Measurements from ENCODE around the gene PDLIM4.
A peak's percentile ranks its signal among the peaks of the same experiment; 100 is the strongest.

Gene PDLIM4

DNA sequence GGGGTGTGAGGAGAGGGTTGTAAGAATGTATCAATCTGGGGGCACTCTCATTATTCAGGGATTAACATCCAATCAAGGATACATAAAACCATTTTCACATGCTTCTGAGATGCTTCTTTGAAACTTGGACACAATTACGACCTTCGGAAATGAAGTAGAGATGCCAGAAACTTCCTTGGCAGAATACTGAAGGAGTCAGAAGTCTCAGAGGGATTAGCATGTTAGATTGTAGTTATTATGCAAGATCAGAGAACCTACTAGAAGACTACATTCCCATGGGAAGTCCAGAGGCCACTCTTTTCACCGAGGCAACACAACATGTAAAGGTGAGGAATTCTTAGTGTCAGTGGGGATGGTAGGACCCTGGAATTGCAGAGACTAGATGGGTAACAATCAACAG is 31.6 kb downstream of the PDLIM4 start:
- no peak overlapping the region for H3K27ac Mint-ChIP-seq
- H3K4me3 Mint-ChIP-seq: no peak overlapping the region
- peaks cover 3% of the 10 kb centered on the region for H3K4me1 Mint-ChIP-seq
- peaks cover 2% of the 10 kb centered on the region for H3K36me3 Mint-ChIP-seq
- ATAC-seq (ENCODE audit: low read depth) (no peak), DNase-seq (ENCODE audit: low spot score in 2 of 2) (no peak)
- H3K9me3 Mint-ChIP-seq: no peaks in the 10 kb centered on the region
- H3K27me3 Mint-ChIP-seq: peaks cover 17% of the 10 kb centered on the region

DNA sequence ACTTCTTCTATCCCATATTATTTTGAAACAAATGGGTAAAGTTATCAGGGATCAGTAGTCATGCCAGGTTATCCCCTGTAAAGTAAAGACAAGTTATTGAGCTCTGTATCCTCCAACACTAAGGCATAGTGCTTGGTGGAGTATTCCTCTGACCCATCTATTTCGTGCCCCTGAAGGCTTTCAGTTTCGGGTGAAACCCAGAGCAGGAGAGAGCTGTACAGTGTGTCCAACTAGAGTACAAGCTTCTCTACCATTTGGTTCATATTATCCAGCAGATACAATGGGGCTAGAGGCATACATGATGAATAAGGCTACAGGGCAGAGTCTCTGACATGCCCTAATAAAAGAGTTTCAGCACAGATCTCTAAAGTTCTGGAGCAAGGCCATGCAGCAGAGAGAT is 33.5 kb downstream of the PDLIM4 start:
- no peaks in the 10 kb centered on the region for H3K36me3 Mint-ChIP-seq
- H3K4me3 Mint-ChIP-seq: no peak overlapping the region
- no peak overlapping the region for H3K27ac Mint-ChIP-seq
- peaks cover 11% of the 10 kb centered on the region for H3K4me1 Mint-ChIP-seq
- no peak for DNase-seq (ENCODE audit: low spot score in 2 of 2)
- peaks cover 29% of the 10 kb centered on the region for H3K27me3 Mint-ChIP-seq
- H3K9me3 Mint-ChIP-seq: no peaks in the 10 kb centered on the region
- no peak for ATAC-seq (ENCODE audit: low read depth)

DNA sequence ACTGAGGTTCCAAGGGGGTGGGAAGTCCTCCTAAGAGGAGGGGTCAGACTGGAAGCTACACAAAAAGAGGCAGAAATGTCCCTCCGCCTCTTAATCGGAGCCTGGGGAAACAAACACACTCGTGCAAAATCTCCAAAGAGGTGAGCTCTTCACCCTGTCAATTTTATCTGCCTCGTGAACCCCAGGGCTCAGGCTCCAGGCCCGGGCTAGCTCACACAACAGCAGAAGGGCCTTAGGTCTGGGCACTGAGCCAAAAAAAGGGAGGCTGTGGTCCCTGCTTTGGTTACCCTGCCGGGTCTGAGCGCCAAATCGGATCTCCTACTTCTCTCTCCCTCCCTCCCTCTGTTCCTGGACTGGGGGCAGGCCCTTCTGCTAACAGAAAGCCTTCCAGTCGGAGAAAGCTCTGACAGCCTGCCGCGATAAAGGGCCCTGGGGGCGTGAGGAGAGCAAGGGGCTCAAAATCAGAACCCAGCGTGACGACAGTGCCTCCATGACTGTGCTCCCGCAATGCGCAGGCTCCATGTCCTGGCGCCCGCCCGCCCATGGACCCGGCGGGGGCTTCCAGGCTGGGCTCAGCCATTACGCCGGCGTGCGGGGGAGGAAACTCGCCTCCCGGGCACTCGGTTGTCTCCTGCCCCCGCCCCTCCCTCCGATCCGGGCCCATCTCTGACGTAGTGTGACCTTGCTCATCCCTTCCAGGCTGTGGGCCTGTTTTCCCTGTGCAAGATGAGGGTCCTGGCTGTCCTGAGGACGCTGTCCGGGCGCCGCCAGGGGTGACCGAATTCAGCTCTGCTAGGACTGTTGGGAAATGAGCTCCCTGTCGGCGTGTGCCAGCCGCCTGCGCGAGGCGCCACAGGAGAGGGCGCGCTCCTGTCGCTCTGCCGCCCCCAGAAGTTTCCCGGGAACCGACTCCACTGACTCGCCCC is 35.8 kb downstream of the PDLIM4 start:
- no peak overlapping the region for H3K27ac Mint-ChIP-seq
- H3K4me3 Mint-ChIP-seq: peak overlapping the region; percentile 95
- no peaks in the 10 kb centered on the region for H3K36me3 Mint-ChIP-seq
- DNase-seq (ENCODE audit: low spot score in 2 of 2): peak; percentile 23 to 58
- H3K27me3 Mint-ChIP-seq: peaks cover 32% of the 10 kb centered on the region
- no peaks in the 10 kb centered on the region for H3K9me3 Mint-ChIP-seq
- ATAC-seq (ENCODE audit: low read depth): peak; percentile 39
- H3K4me1 Mint-ChIP-seq: peaks cover 11% of the 10 kb centered on the region

DNA sequence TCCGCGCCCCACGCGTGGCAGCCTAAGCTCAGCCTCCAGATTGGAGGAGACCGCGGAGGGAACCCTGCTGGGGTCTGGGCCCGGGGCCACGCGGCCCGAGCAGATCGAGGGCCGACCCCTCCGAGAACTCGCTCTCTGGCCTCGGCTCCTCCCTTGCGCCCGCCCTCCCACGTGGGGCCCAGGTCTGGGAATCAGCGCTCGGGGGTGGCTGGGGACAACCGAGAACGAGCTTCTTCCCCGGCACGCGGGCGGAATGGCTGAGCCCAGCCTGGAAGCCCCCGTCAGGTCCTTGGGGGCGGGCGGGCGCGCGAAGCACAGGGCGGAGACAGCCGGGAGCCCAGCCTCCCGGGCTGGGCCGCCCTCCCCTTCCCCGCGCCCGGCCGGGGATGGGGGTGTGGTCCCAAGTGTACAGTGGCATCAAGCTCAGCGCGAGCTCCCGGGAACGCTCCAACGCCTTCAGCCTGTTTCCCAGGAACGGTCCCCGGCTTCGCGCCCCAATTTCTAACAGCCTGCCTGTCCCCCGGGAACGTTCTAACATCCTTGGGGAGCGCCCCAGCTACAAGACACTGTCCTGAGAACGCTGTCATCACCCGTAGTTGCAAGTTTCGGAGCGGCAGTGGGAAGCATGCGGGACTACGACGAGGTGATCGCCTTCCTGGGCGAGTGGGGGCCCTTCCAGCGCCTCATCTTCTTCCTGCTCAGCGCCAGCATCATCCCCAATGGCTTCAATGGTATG is 36.7 kb downstream of the PDLIM4 start, which contains the start of gene SLC22A4:
SLC22A4 (plus strand) TSS at position 403 of the 736 bp plus-strand sequence; CDS start at position 626, 223 bp downstream.
- Mint-ChIP-seq H3K27ac (no peak within 1 kb of the TSS), H3K4me3 (peak within 1 kb of the TSS; percentile 95), H3K4me1 (peaks cover 11% of the 10 kb centered on the region), H3K9me3 (no peaks in the 10 kb centered on the region), H3K36me3 (no peaks in the 10 kb centered on the region), H3K27me3 (peaks cover 25% of the 10 kb centered on the region)
- DNase-seq (ENCODE audit: low spot score in 2 of 2): peak in 1 of 2 donors; percentile 33
- ATAC-seq (ENCODE audit: low read depth): peak; percentile 80

DNA sequence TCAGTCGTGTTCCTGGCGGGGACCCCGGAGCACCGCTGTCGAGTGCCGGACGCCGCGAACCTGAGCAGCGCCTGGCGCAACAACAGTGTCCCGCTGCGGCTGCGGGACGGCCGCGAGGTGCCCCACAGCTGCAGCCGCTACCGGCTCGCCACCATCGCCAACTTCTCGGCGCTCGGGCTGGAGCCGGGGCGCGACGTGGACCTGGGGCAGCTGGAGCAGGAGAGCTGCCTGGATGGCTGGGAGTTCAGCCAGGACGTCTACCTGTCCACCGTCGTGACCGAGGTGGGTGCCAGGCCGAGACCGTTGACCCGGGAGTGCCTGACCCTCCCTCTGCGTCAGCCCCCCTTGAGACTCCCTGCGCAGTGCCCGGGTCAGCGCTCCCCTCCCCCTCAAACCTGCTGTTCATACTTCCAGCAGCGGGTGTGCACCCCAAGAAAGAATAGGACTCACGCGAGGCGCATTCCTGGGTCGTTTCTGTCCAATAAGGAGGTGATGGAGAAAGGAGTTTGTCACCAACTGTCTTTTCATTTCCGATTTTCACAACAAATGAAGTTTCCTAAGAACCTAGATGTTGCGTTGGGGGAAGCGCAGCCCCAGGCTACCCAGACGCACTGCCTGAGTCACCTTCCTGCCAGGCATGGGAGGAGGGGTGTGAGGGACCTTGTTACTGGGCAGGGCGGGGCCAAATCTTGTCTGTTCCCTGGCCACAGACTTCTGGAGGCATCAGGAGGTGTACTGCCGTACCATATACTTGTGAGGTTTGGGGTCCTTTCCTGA is 37.4 kb downstream of the PDLIM4 start:
- Mint-ChIP-seq H3K4me3 (peak overlapping the region; percentile 95), H3K36me3 (no peaks in the 10 kb centered on the region), H3K27me3 (peaks cover 24% of the 10 kb centered on the region), H3K4me1 (peaks cover 11% of the 10 kb centered on the region), H3K9me3 (no peaks in the 10 kb centered on the region), H3K27ac (no peak overlapping the region)
- peak in 1 of 2 donors; percentile 30 for DNase-seq (ENCODE audit: low spot score in 2 of 2)
- ATAC-seq (ENCODE audit: low read depth): peak; percentile 8

DNA sequence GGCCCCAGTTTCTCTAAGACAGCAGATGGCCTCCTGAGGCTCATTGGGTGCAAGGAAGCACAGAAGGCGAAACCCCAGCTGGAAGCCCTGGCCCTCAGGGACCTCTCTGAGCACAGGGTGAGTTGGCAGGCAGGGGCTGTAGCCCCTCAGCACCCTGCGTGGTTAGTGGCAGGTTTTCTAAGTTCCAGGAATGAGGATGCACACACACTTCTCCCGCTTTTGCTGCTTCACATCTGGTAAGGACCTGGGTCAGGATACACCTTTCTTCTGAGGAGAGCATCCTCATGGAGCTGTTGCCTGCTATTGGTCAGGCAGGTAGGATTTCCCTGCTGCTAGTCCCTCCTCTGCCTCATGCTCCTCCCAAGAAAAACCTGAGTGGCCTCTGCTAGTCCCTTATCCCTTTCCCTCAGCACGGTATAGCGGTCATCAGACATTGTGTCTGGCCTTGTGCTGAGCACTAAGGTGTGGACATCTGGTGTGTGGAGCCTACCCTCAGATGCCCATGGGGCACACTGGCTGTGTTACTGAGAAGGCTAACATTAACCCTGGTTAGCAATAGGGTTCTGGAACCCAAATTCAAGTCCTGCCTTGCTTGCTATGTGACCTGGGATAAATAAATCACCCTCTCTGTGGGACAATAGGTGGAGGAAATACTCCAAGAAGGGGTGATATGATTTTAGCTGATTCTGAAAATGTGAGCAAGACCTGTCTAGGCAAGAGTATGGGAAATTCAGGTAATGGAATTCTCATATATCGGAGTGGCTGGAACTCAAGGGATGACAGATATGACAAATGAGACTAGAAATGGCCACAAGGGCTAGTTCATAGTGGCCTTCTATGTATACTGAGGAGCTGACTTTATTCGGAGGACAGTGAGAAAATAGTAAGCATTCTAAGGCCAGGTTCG is 38.3 kb downstream of the PDLIM4 start:
- H3K27ac Mint-ChIP-seq: no peak overlapping the region
- H3K9me3 Mint-ChIP-seq: no peaks in the 10 kb centered on the region
- DNase-seq (ENCODE audit: low spot score in 2 of 2) (no peak), ATAC-seq (ENCODE audit: low read depth) (no peak)
- H3K4me3 Mint-ChIP-seq: peak overlapping the region; percentile 80
- H3K4me1 Mint-ChIP-seq: peaks cover 11% of the 10 kb centered on the region
- no peaks in the 10 kb centered on the region for H3K36me3 Mint-ChIP-seq
- peaks cover 22% of the 10 kb centered on the region for H3K27me3 Mint-ChIP-seq

DNA sequence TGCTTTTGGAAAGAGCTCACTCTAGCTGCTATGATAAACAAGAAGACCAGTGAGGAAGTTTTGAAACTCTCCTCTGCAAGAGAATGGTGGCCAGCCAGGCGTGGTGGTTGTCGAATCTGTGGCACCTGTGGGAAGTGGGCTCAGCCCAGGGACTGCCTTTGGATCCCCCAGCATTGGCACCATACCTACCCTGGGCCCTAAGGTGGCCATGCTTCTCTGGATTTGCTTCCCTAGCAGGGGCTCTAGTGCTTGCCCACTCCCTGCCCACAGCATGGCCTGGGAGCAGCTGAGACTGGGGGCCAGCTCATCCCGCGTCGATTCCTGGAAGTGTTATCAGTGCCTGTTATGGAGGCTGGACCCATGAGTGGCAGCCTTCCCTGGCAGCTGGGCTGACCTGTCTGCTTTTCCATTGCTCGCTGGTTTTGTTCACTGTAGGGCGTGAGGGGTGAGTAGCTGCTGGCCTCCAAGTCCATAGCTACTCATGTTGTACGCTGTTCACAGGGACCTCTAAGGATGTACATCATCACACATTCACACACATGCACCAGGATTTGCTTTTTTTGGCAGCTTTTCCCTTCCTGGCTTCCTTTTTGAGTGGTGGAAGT is 39.0 kb downstream of the PDLIM4 start:
- DNase-seq (ENCODE audit: low spot score in 2 of 2): no peak
- Mint-ChIP-seq H3K36me3 (no peaks in the 10 kb centered on the region), H3K27ac (no peak overlapping the region), H3K27me3 (peaks cover 22% of the 10 kb centered on the region), H3K9me3 (no peaks in the 10 kb centered on the region), H3K4me1 (peaks cover 11% of the 10 kb centered on the region), H3K4me3 (no peak overlapping the region)
- ATAC-seq (ENCODE audit: low read depth): no peak

DNA sequence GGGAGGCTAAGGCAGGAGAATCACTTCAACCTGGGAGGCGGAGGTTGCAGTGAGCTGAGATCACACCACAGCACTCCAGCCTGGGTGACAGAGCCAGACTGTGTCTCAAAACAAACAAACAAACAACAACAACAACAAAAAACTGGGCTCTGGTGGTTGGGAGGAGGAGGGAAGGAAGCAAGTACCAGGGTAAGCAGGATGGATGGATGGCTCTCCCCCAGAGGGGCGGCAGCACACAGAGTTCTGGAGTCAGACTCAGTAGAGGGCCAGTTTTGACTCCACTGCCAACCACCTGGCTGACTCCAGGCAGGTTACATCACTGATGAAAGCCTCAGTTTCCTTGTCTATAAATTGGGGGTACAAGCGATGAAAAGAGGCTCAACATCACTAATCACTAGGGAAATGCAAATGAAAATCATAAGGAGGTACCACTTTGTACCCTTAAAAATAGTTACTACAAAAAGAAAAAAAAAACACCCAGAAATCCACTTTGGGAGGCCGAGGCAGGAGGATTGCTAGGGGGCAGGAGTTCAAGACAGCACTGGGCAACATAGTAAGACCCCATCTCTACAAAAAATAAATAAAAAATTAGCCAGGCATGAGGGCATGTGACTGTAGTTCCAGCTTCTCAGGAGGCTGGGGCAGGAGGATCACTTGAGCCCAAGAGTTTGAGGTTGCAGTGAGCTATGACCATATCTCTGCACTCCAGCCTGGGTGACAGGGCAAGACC is 39.9 kb downstream of the PDLIM4 start:
- no peak for DNase-seq (ENCODE audit: low spot score in 2 of 2)

DNA sequence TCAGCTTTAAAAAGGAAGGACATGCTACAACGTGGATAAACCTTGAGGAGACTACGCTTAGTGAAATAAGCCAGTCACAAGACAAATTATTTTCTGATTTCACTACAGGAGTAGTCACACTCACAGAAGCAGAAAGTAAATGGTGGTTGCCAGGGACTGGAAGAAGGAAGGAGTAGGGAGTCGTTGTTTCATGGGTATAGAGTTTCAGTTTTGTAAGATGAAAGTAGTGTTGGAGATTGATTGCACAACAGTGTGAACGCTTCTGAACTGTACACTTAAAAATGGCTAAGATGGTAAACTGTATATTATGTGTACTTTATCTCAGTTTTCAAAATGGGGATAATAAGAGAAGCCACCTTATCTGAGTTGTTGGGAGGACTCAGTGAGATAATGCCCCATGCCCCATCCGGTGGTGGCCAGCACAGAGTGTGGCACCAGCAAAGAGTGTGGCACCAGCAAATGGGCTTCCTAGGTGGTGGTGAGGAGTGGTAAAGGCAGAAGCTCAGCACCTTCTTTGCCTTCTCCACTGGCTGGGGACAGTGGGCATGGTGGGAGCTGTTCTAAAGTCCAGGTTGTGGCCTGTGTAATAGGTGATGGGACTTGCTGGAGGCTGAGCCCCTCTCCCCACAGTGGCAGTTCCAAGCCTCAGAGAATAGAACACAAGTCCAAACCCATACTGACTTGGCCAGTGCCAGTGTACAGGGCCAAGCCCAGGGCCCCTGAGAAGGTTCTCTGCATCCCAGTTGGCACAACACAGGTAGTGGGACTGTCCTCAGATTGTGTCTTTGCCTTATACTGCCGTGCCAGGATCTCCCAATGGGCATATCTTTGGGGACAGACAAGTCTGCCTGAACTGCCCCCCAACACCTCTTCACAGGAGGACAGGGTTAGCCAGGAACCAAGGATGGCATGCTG is 41.1 kb downstream of the PDLIM4 start:
- ATAC-seq (ENCODE audit: low read depth): no peak

More for the DNA sequence above, 39.9 kb downstream of the PDLIM4 start:
- Mint-ChIP-seq H3K4me1 (peaks cover 11% of the 10 kb centered on the region), H3K27me3 (peaks cover 22% of the 10 kb centered on the region), H3K36me3 (no peaks in the 10 kb centered on the region), H3K9me3 (no peaks in the 10 kb centered on the region), H3K4me3 (no peak overlapping the region), H3K27ac (no peak overlapping the region)
- ATAC-seq (ENCODE audit: low read depth): no peak

DNA sequence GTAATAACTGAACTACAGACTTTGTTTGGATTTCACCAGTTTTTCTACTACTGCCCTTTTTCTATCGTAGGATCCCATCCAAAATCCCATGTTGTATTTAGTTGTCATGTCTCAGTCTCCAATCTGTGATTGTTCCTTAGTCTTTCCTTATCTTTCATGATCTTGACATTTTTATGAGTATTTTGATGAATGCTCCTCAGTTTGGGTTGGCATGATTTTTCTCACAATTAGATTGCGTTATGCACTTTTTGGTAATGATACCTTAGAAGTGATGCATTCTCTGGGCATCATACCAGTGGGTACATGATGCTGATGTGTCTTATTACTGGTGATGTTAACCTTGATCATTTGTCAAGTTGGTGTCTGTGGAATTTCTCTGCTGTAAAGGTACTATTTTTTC is 42.4 kb downstream of the PDLIM4 start:
- H3K4me3 Mint-ChIP-seq: no peak overlapping the region
- peaks cover 14% of the 10 kb centered on the region for H3K27me3 Mint-ChIP-seq
- peaks cover 4% of the 10 kb centered on the region for H3K36me3 Mint-ChIP-seq
- no peak for DNase-seq (ENCODE audit: low spot score in 2 of 2)
- H3K4me1 Mint-ChIP-seq: peaks cover 3% of the 10 kb centered on the region
- ATAC-seq (ENCODE audit: low read depth): no peak
- peaks cover 1% of the 10 kb centered on the region for H3K9me3 Mint-ChIP-seq
- no peak overlapping the region for H3K27ac Mint-ChIP-seq

More for the DNA sequence above, 41.1 kb downstream of the PDLIM4 start:
- no peak for DNase-seq (ENCODE audit: low spot score in 2 of 2)
- no peak overlapping the region for H3K27ac Mint-ChIP-seq
- no peaks in the 10 kb centered on the region for H3K9me3 Mint-ChIP-seq
- peaks cover 8% of the 10 kb centered on the region for H3K4me1 Mint-ChIP-seq
- peaks cover 18% of the 10 kb centered on the region for H3K27me3 Mint-ChIP-seq
- no peaks in the 10 kb centered on the region for H3K36me3 Mint-ChIP-seq
- H3K4me3 Mint-ChIP-seq: no peak overlapping the region

DNA sequence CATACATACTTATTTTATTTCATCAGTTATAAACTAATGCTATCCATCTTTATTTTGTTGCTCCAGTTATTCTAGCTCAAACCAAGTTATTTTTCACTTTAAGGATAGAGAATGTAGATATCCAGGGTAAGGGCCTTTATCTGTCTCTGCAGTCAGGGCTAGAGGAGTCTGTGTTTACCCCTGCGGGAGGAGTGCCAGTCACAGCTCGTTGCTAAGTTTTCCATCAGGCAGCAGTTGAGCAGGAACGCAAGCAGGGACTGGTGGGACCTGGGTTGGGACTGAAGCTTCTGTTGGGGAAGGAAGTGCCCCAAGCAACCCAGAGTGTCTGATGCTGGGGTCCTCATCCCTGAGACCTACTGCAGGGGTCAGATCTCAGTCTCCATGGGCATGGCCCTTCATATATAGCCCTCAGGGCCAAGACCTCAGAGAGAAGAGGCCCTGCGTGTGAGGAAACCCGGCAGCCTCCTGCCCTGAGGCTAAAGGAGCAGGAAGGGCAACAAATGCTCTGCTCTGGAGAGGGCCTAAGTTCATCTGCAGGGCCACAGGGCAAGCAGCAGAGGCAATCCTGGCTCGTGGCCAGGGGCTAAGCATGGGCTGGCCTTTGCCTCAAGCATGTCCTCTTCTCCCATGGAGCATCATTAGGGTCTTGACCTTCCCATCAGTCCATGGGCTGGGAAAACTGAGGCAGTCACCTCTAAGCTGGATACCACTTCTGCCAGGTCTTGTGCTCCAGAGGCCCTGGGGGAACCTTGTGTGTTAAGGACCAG is 43.3 kb downstream of the PDLIM4 start:
- Mint-ChIP-seq H3K9me3 (peaks cover 5% of the 10 kb centered on the region), H3K36me3 (peaks cover 8% of the 10 kb centered on the region), H3K27ac (no peak overlapping the region), H3K4me3 (no peak overlapping the region), H3K4me1 (no peaks in the 10 kb centered on the region), H3K27me3 (peaks cover 8% of the 10 kb centered on the region)
- DNase-seq (ENCODE audit: low spot score in 2 of 2) (no peak), ATAC-seq (ENCODE audit: low read depth) (no peak)
